IMR-90 (cell line): ENCODE data around the gene SLC4A8. TPM values are rescaled to one million over a fixed set of nuclear protein-coding genes. Genes with fewer than 3 reads are reported as not detected.

Source experiments
- ATAC-seq: fragments of 200-7000 bp; cut with Tn5 transposase; 2 replicates; pipeline ENCODE4 v1.9.1; 2020; ENCODE audit warnings: low read depth, mild to moderate bottlenecking, moderate library complexity
- BruUV-seq: library from RNA; stranded (reverse); fragments of 400-500 nt; replicated peaks from 2 replicates; lab custom pipeline; 2021; lab: Mats Ljungman, UMichigan
- CTCF ChIA-PET: fragments of 300-600 bp; formaldehyde crosslinking; extraction: SDS; loops from one replicate; lab custom pipeline; 2021; ENCODE audit warnings: antibody characterized with exemption; lab: Yijun Ruan, JAX
- POLR2A ChIA-PET: fragments of 300-600 bp; sonication (Branson Sonifier 250); formaldehyde crosslinking; loops from one replicate; lab custom pipeline; 2022; ENCODE audit warnings: antibody characterized with exemption; ENCODE audit not compliant: unreplicated experiment; lab: Charles Lee
- DNase-seq: peaks from one replicate; pipeline ENCODE4 v3.0.0; 2013
- H2AFZ ChIP-seq: replicated peaks from 2 replicates; pipeline ENCODE3; 2013; ENCODE audit warnings: low read length, mild to moderate bottlenecking; ENCODE audit not compliant: poor library complexity
- H2AK5ac ChIP-seq: 2 replicates; pipeline ENCODE4 v1.6.1; 2013; ENCODE audit warnings: low read depth, low read length, inconsistent platforms
- H2AK9ac ChIP-seq: replicated peaks from 2 replicates; pipeline ENCODE3; 2013; ENCODE audit warnings: mild to moderate bottlenecking, low read depth, low read length, moderate library complexity; ENCODE audit not compliant: poor library complexity
- H2BK120ac ChIP-seq: 2 replicates; pipeline ENCODE4 v1.6.1; 2013; ENCODE audit warnings: low read depth, low read length, inconsistent platforms
- H2BK15ac ChIP-seq: 3 replicates; pipeline ENCODE4 v1.6.1; 2013; ENCODE audit warnings: low read depth, low read length, inconsistent platforms
- H2BK20ac ChIP-seq: 2 replicates; pipeline ENCODE4 v1.6.1; 2013; ENCODE audit warnings: low read depth, mild to moderate bottlenecking, inconsistent platforms, low read length, moderate library complexity
- H2BK5ac ChIP-seq: 2 replicates; pipeline ENCODE4 v1.6.1; 2013; ENCODE audit warnings: mild to moderate bottlenecking, low read depth, low read length, inconsistent platforms; ENCODE audit not compliant: poor library complexity, severe bottlenecking
- H3K14ac ChIP-seq: replicated peaks from 2 replicates; pipeline ENCODE4 v1.6.1; 2013; ENCODE audit warnings: low read depth, low read length, inconsistent platforms
- H3K18ac ChIP-seq: 2 replicates; pipeline ENCODE4 v1.6.1; 2013; ENCODE audit warnings: low read depth, low read length, control low read depth
- H3K23ac ChIP-seq: 2 replicates; pipeline ENCODE4 v1.6.1; 2013; ENCODE audit warnings: low read depth, low read length, inconsistent platforms
- H3K27ac ChIP-seq: 2 replicates; pipeline ENCODE4 v1.5.1; 2013; ENCODE audit warnings: mild to moderate bottlenecking, control low read depth, low read length; ENCODE audit not compliant: insufficient read depth
- H3K27me3 ChIP-seq: 2 replicates; pipeline ENCODE4 v1.6.1; 2013; ENCODE audit warnings: low read length; ENCODE audit not compliant: control insufficient read depth, insufficient read depth
- H3K36me3 ChIP-seq: 2 replicates; pipeline ENCODE4 v1.6.1; 2013; ENCODE audit warnings: low read length, mixed read lengths; ENCODE audit not compliant: control insufficient read depth, insufficient read depth
- H3K4ac ChIP-seq: 2 replicates; pipeline ENCODE4 v1.6.1; 2013; ENCODE audit warnings: low read depth, low read length, inconsistent platforms
- H3K4me1 ChIP-seq: 2 replicates; pipeline ENCODE4 v1.6.1; 2013; ENCODE audit warnings: low read length, mixed read lengths; ENCODE audit not compliant: control insufficient read depth, insufficient read depth
- H3K4me2 ChIP-seq: 2 replicates; pipeline ENCODE4 v1.6.1; 2013; ENCODE audit warnings: low read depth, mild to moderate bottlenecking, control low read depth, low read length, moderate library complexity
- H3K4me3 ChIP-seq: 2 replicates; pipeline ENCODE4 v1.5.1; 2013; ENCODE audit warnings: low read depth, mild to moderate bottlenecking, control low read depth, low read length, moderate library complexity; ENCODE audit not compliant: insufficient read depth
- H3K56ac ChIP-seq: 2 replicates; pipeline ENCODE4 v1.6.1; 2013; ENCODE audit warnings: low read length, inconsistent platforms; ENCODE audit not compliant: insufficient read depth; ENCODE audit errors: extremely low read depth
- H3K79me1 ChIP-seq, 2 experiments: 2 replicates each; pipeline ENCODE4 v1.6.1; 2013; ENCODE audit warnings: low read length in 2 of 2, inconsistent platforms in 1 of 2, low read depth in 1 of 2
- H3K9ac ChIP-seq: 2 replicates; pipeline ENCODE4 v1.6.1; 2013; ENCODE audit warnings: low read depth, low read length, control low read depth
- H3K9me1 ChIP-seq: 2 replicates; pipeline ENCODE4 v1.6.1; 2013; ENCODE audit warnings: low read length, inconsistent platforms; ENCODE audit not compliant: insufficient read depth
- H3K9me3 ChIP-seq: 2 replicates; pipeline ENCODE4 v1.6.1; 2013; ENCODE audit warnings: low read length; ENCODE audit not compliant: control insufficient read depth, insufficient read depth
- H4K20me1 ChIP-seq: 2 replicates; pipeline ENCODE4 v1.6.1; 2013; ENCODE audit warnings: low read length, inconsistent platforms; ENCODE audit not compliant: insufficient read depth
- H4K5ac ChIP-seq: 2 replicates; pipeline ENCODE4 v1.6.1; 2013; ENCODE audit warnings: mild to moderate bottlenecking, low read depth, low read length, control low read depth
- H4K8ac ChIP-seq, 2 experiments: 2 replicates each; pipeline ENCODE4 v1.6.1; 2013; ENCODE audit warnings: low read depth in 2 of 2, low read length in 2 of 2, control low read depth in 1 of 2, inconsistent platforms in 1 of 2
- H4K91ac ChIP-seq: 2 replicates; pipeline ENCODE4 v1.6.1; 2013; ENCODE audit warnings: low read depth, low read length, inconsistent platforms; ENCODE audit not compliant: insufficient read depth
- BHLHE40 ChIP-seq: fragments of 150-350 bp; IDR thresholded peaks from 2 replicates; pipeline ENCODE4 v1.6.1; 2016; ENCODE audit warnings: mild to moderate bottlenecking, low read depth, low read length
- CEBPB ChIP-seq: IDR thresholded peaks from 2 replicates; pipeline ENCODE4 v1.6.1; 2012; ENCODE audit warnings: low read depth, low read length, improper control_type of control experiment
- CHD1 ChIP-seq: IDR thresholded peaks from 2 replicates; pipeline ENCODE4 v1.6.1; 2012; ENCODE audit warnings: low read depth, low read length, improper control_type of control experiment
- CTCF ChIP-seq: conservative IDR thresholded peaks from 2 replicates; pipeline ENCODE4 v1.5.1; 2012; ENCODE audit warnings: mild to moderate bottlenecking, low read depth, low read length, improper control_type of control experiment
- ELK1 ChIP-seq: fragments of 150-350 bp; IDR thresholded peaks from 2 replicates; pipeline ENCODE4 v1.6.1; 2016; ENCODE audit warnings: low read depth, mild to moderate bottlenecking, low read length, moderate library complexity, borderline replicate concordance
- MAFK ChIP-seq: IDR thresholded peaks from 2 replicates; pipeline ENCODE4 v1.6.1; 2012; ENCODE audit warnings: low read depth, low read length, improper control_type of control experiment
- MAZ ChIP-seq: IDR thresholded peaks from 2 replicates; pipeline ENCODE4 v1.6.1; 2012; ENCODE audit warnings: low read depth, mild to moderate bottlenecking, low read length, improper control_type of control experiment, moderate library complexity, borderline replicate concordance
- MXI1 ChIP-seq: IDR thresholded peaks from 2 replicates; pipeline ENCODE4 v1.6.1; 2012; ENCODE audit warnings: low read depth, mild to moderate bottlenecking, low read length, moderate library complexity, borderline replicate concordance
- NFE2L2 ChIP-seq: fragments of 150-350 bp; IDR thresholded peaks from 2 replicates; pipeline ENCODE4 v1.6.1; 2016; ENCODE audit warnings: low read depth, mild to moderate bottlenecking, low read length
- POLR2A ChIP-seq: IDR thresholded peaks from 2 replicates; pipeline ENCODE4 v1.6.1; 2012; ENCODE audit warnings: mild to moderate bottlenecking, low read depth, low read length
- RAD21 ChIP-seq: IDR thresholded peaks from 2 replicates; pipeline ENCODE4 v1.6.1; 2012; ENCODE audit warnings: low read length, improper control_type of control experiment
- RCOR1 ChIP-seq: IDR thresholded peaks from 2 replicates; pipeline ENCODE4 v1.6.1; 2012; ENCODE audit warnings: mild to moderate bottlenecking, low read length, improper control_type of control experiment; ENCODE audit not compliant: insufficient replicate concordance
- RFX5 ChIP-seq: IDR thresholded peaks from 2 replicates; pipeline ENCODE4 v1.8.0; 2012; ENCODE audit warnings: low read depth, mild to moderate bottlenecking, low read length, moderate library complexity
- SMC3 ChIP-seq: fragments of 150-350 bp; IDR thresholded peaks from 2 replicates; pipeline ENCODE4 v1.6.1; 2016; ENCODE audit warnings: low read depth, mild to moderate bottlenecking, antibody characterized with exemption, low read length, moderate library complexity
- USF2 ChIP-seq: fragments of 150-350 bp; IDR thresholded peaks from 2 replicates; pipeline ENCODE4 v1.6.1; 2017; ENCODE audit warnings: mild to moderate bottlenecking, antibody characterized with exemption, low read length, low read depth
- WGBS, 2 experiments: methylation state at CpG; one replicate each; pipeline versions ENCODE4 v1.1.5 to v1.1.7; 2013; ENCODE audit warnings: missing lambda C conversion rate in 2 of 2; ENCODE audit not compliant: insufficient read length in 1 of 2; ENCODE audit errors: extremely low coverage in 2 of 2; 5-methylcytosine and 5-hydroxymethylcytosine counted together
- dilution Hi-C: fragments of 300-500 bp; cut with HindIII; formaldehyde crosslinking; loops from one replicate; pipeline ENCODE4 v1.14.3; 2018; ENCODE audit warnings: low sequenced_read_pairs; ENCODE audit not compliant: unreplicated experiment
- in situ Hi-C: fragments of 300-500 bp; cut with MboI; formaldehyde crosslinking; loops from 3 replicates; pipeline ENCODE4 v1.14.3; 2019; ENCODE audit warnings: low sequenced_read_pairs, inconsistent platforms, mixed read lengths
- intact Hi-C: fragments of 100-400 bp; cut with micrococcal nuclease; formaldehyde crosslinking; loops from 2 replicates; pipeline ENCODE4 v1.10.0; 2022
- polyA plus RNA-seq, 3 experiments: library from polyadenylated mRNA; depleted of rRNA; stranded (reverse); fragments of >200 nt; gene quantifications; 2 replicates each; pipeline ENCODE4 v1.2.3, GENCODE V29; 2012; ENCODE audit warnings: low replicate concordance in 1 of 3
- total RNA-seq: library from RNA; depleted of rRNA; stranded (reverse); fragments of >200 nt; gene quantifications from 2 replicates; pipeline ENCODE4 v1.2.3, GENCODE V29; 2012

Gene SLC4A8
- total and polyA plus RNA-seq, 2 of the 4 experiments (the other 2 are of a cell fraction): 3.1 to 5.2 TPM

DNA sequence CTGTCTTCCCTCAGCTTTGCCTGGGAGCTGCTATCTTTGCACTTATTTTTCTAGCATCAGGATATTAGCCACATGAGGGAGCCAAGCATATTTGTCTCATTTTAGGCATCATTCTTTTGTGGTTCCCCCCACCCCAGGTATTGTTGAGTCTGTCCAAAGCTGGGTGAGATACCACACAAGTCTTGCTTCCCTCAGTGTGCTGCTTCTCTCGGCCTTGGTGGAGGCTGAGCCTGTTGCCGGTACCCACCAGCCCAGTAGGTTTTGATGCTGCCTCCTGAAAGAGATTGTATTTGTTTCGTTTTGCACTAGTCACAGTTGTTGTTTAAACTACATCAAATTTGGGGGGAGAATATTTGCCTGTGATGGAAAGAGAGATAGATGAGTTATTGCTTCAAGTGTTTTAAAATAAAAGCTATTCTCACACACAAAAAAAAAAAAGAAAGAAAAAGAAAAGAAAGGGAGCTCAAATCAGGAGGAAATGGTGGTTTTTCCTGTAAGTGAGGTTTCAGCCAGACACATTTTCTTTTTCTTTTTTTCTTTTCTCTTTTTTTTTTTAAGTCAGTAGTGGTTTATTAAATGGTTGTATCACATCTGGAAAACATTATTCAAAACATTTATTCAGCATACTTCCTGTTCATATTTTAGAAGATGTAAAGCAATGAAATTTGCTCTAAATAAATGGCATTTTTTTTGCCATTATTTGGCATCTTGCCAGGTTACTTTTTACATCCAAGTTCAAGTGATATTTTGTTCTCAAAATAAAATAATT, 58.5 kb downstream of the SLC4A8 start:
- Histone ChIP-seq H3K4me1 (peaks cover 2% of the 10 kb centered on the region; the same call in 1 of the 2 replicates), H3K18ac (no peak overlapping the region), H3K27me3 (no peaks in the 10 kb centered on the region), H2BK120ac (no peak overlapping the region), H4K5ac (no peak overlapping the region), H4K20me1 (no peaks in the 10 kb centered on the region), H2BK20ac (no peak overlapping the region), H3K56ac (no peak overlapping the region), H3K79me1 (no peaks in the 10 kb centered on the region), H2BK15ac (no peak overlapping the region), H2BK5ac (no peak overlapping the region), H3K9me1 (no peaks in the 10 kb centered on the region), H2AFZ (peak overlapping the region; percentile 85), H3K9me3 (no peaks in the 10 kb centered on the region), H3K14ac (0 out of 2 replicates have a peak overlapping the region, but pooled peaks have one; percentile 44), H2AK9ac (no peak overlapping the region), H3K23ac (no peak overlapping the region), H3K9ac (no peak overlapping the region), H3K36me3 (no peaks in the 10 kb centered on the region), H4K91ac (no peak overlapping the region), H4K8ac (no peak overlapping the region), H2AK5ac (no peak overlapping the region), H3K4me3 (no peak overlapping the region), H3K4ac (no peak overlapping the region), H3K4me2 (peak overlapping the region; percentile 77), H3K27ac (no peak overlapping the region)
- dilution Hi-C loops (no loop called here), in situ Hi-C loops (no loop called here), intact Hi-C loops (no loop called here)
- ATAC-seq: no peak; the same call in 1 of the 2 replicates
- no CpG with 5 or more reads among the region's 3 CpGs for WGBS, 2 experiments
- BruUV-seq: no TSS peak
- ChIA-PET CTCF (no interaction called here), POLR2A (no interaction called here)
- DNase-seq: no peak
- TF ChIP-seq MXI1: no peak
- TF ChIP-seq NFE2L2: no peak
- TF ChIP-seq CHD1: no peak
- TF ChIP-seq ELK1: no peak
- no peak for TF ChIP-seq BHLHE40
- no peak for TF ChIP-seq USF2
- TF ChIP-seq SMC3: no peak
- TF ChIP-seq MAFK: no peak
- no peak for TF ChIP-seq CTCF
- TF ChIP-seq POLR2A: no peak
- no peak for TF ChIP-seq CEBPB
- TF ChIP-seq RAD21: no peak
- no peak for TF ChIP-seq RFX5
- TF ChIP-seq RCOR1: no peak
- no peak for TF ChIP-seq MAZ
